GM21528 (cell line): ENCODE results near the gene CENPN.

Source experiments
- ATAC-seq: cut with Tn5 transposase; IDR thresholded peaks from one replicate; pipeline ENCODE4 v1.9.1; 2021; ENCODE audit warnings: mild to moderate bottlenecking, moderate library complexity; ENCODE audit not compliant: unreplicated experiment, low FRiP score

Gene CENPN

DNA sequence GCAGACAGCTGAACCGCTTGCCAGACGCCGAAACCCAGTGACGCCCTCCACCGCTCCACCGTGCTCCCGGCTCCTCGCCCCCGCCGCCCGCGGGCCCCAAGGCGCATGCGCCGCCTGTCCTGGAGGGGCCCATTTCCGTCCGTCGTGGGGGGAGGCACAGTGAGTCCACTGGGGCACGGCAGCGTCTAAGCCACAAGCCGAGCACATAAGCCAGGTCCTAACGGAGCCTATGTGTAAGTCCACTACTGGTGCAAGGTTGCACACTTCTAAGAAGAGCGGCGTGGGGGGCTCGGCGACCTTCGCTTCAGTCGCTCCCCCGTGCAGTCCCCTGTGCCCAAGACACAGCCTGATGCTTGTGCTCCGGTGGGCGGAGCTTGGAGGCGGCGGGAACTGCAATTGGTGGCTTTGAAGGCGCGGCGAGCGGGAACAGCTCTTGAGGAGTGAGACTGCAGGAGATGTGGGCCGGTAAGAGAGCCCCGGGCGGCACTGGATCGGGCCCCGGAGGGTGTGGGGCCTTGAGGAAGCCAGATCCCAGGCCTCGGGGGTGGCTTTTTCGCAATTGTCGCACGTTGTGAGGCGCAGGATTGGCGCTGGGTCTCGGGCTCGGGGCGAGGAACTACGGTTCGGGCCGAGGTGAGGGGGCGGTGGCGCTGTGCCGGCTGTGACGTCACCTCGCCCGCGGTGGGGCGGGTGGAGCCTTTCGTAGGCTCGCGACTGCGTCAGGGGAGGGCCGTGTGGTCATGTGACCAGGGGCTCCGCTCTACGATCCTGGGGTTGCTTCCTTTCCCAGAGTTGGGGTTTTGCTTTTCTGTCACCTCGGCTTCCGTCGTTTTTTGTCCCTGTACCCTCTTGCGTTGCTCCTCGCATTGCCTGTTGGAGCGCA is at the start of gene CENPN, which contains the start of gene CMC2:
TSS of gene CENPN (plus strand) at position 402 of the 883 bp plus-strand sequence. CDS start 4,726 bp downstream, outside the sequence.
TSS of gene CMC2 (minus strand) at position 73 of the 883 bp plus-strand sequence. CDS start 9,491 bp downstream, outside the sequence.
- peak; percentile 89 for ATAC-seq

GRCh38 chr16:80958284-80958683 is 48.7 kb upstream of the CENPN start:
- no peak for ATAC-seq

GRCh38 chr16:80962879-80963278 is 44.1 kb upstream of the CENPN start:
- ATAC-seq: no peak

- ATAC-seq: no peak
These were observed 42.7 kb upstream of the CENPN start for GRCh38 chr16:80964351-80964750.

- no peak for ATAC-seq
These were observed 40.4 kb upstream of the CENPN start for GRCh38 chr16:80966617-80967016.

DNA sequence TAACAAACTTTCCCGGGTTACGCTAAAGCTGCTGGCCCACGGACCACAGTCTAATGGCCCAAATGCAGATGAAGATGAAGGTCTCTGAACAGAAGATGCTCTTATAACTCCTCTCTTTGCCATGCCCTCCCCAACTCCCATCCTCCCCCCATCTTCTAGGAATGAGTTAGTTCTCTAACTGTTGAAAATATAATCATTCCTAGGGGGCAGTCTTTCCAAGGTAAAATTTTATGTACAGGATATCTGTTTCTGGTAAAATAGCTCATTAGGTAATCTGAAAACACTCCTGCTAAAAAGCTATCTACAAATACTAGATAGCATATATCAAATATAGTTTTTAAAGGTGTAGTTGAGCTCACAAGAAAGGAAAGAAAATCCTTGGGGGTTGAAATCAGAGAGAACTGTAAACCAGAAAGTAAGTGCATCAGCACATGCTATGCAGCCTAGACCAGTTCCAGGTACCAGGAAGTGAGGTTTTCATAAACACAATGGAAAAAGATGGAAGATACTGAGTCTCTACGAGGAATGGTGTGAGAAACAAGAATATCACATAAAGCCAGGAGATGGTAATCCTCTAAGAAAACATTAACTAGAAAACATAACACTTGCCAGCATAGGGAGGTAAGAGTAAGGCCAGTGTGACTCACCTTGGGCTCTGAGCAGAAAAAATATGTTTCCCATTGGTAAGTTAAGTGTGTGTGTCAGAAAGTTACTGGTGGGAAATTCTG is 38.5 kb upstream of the CENPN start:
- ATAC-seq: no peak

DNA sequence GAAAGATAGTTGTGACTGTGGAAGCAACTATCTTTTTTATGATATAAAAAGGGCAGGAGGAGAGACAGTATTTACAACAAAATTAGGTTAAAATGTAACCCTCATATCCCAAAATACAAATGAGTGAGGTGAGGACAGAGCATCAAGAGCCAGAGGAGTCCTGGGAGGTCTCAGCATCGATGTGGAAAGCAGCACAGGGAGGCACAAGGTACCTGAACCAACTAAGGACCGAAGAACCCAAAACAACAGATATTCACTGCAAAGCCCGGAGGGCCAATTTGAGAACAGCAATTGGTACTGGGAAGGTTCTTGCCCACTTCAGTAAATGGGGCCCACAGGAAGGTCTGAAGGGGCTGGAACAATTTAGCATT is 37.9 kb upstream of the CENPN start:
- ATAC-seq: no peak

DNA sequence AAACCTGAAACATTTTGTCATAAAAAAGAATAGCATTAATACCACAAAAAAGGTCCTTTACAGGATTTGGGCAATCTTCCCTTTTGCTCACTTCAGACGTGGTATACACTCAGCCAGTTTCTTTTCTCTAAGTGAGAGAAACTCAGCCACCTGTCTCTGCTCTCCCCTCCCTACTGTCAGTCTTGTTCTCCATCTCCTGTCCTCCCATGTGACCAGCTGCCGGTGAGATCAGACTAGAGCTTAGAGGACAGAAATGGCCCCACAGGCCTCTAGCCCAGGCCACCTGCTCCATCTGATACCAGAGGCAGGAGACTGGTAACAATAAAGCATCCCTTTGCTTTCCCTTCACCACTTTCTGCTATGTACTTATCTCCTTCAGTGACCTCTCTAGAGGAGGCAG is 35.2 kb upstream of the CENPN start:
- ATAC-seq: no peak

DNA sequence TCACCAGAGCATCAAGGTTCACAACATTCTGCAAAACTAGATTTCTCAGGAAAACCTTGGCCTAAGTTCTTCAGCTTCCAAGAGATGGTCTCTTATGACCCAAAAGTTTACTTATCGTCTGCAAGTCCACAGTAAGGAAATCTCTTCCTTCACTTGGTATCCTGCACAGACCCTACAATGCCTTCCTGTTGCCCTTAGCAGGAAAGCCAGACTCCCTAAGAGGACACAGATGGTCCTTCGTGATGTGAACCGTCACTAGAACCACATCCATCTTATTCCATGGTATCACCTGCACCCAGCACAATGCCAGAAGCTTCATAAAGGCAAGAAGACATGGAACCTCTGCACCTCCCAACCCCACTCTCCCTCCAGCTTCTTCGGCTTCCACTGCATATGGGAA is 34.4 kb upstream of the CENPN start:
- ATAC-seq: no peak

DNA sequence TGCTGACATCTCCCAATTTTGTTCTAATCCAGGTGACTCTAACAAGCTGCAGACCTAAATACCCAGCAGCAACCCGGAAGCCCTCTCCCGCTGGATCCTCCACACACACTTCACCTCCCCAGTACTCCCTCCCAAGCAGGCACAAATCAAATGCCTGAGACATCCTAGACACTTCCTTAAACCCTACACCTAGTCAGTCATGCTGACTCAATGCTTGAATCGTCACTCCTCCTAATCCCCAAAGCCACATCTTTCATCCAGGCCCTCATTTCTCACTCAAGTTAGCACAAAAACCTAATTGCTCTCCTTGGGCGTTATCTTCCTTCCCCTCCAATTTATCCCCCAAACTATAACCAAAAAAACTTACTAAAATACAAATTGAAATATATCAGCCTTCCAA is 33.0 kb upstream of the CENPN start:
- no peak for ATAC-seq

DNA sequence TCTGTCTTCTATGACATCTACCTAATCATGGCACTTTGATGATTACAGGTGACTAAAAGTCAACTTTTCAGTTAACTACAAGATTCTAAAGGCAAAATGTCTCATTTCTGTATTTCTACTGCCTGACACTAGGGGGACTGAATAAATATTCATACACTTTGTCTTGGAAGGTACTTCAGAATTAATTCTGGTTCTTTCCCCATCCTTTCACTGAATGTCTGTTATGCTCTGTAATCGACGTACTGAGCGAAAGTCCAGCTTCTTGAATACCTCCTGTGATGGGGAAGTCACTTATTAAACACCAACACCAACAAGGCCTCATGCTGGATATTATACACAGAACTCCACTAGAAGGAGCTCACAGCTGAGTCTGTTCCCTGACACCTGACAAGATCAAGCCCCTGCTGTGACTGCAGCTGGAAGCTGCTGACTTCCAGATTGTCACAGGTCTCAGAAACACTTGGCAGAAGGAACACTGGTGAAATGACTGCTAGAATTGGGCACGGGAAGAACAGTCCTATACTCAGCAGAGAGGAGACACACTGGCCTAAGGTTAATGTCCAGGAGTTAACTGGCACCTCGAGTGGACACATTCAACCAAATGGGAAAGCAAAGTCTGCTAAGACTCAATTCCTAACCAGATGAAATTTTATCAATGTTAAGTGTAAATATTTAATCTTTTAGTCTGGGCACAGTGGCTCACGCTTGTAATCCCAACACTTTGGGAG is 32.2 kb upstream of the CENPN start:
- ATAC-seq: no peak

DNA sequence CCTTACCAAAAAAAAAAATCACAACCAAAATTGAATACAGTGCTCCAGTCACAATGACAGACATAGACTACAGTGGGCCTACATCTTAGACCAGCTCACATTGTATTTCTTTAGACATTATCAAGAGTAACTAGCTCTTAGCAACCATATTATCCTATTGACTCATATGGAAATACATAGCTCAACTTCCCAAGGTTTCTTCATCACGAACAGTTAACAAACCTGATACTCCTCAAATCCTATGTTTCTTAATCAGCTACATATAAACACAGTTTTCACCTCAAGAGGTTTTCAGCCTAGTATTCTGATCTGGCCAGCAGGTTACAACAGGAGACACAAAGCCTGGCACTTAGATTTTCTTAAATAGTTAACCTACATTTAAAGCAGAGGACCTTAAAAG is 30.1 kb upstream of the CENPN start:
- ATAC-seq: no peak

DNA sequence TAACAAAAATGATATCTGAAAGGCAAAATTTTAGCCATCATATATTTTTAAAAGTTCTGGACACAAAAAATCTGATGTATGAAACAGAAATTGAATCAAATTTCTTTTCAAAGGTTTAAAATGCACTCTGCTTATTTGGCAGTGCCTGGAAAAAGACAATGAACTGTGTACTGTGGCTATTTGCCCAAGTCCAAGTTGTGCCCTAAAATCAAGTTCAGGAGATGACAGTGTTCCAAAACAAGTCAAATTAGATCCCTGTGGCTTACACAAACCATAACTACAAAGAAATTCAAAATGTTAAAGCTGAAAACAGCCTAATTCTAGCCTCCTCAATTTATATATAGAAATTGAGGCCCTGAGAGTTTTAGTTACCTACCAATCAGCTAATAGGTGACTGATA is 25.9 kb upstream of the CENPN start:
- ATAC-seq: no peak

DNA sequence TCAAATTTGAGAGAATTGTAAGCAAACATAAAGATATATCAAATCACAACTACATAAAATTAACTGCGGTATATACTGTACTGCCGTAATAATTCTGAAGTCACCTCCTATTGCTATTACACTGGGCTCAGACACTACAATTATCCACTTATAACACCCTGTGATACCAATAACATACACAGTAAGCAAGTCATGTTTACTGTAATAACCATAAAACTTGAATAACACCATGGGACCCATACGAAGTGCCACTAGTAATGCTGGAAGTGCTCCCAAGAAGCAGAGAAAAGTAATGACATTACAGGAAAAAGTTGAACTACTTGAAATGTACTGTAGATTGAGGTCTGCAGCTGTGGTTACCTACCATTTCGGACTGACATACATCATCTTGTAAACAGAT is 24.4 kb upstream of the CENPN start:
- ATAC-seq: no peak

DNA sequence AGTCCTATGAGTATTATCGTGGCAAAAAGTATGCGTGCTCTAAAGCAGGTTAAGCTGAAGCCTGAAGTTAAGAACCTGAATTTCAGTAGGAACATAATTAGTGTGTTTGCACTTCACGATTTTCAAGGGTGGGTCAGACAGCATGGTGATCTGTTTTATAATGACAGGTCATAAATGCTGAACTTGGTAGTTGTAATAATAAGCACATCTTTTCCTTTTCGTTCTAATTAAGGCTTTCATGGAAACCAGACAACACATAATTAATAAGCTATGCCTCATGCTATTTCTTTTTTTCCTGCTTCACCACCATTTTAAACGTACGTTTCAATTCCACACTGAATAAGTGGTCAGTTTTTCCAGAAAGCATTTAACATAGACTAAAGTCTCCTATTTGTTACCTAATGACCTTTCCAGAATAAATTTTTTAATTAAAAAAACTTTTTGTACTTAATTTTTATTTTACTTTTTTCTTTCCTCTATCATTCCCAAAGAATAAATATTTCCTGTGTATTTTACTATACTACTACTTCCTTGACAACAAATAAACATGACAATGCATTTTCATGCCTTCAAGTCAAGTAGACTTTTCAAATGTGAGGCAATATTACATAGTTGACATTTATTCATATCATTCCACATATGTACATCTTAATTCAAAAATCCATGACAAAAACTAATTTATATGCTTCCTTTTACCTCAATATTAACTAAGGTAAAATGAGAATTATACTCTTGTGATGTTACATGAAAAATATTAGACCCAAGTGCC is 22.7 kb upstream of the CENPN start:
- no peak for ATAC-seq

GRCh38 chr16:80985611-80986010 is 21.4 kb upstream of the CENPN start:
- ATAC-seq: no peak

DNA sequence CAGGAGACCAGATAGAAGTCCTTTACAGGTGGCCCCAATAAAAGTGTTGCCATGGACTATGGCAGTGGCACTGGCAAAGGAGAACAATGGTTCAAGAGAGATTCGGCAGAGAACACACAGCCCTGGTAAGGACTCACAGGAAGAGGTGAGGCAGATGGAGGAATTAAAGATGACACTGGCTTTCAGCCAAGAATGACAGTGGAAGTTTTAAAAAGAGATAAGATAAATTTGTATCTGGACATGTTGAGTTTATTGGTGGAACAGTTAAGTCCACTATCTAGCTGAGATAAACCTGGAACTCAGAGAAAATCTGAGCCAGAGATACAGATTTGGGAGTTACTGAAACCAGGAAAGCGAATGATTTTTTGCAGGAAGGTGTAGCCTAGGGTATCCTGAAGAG is 20.5 kb upstream of the CENPN start:
- ATAC-seq: no peak

GRCh38 chr16:80988756-80989155 is 18.3 kb upstream of the CENPN start:
- ATAC-seq: no peak

- ATAC-seq: no peak
These were observed 17.2 kb upstream of the CENPN start for GRCh38 chr16:80989801-80990200.

DNA sequence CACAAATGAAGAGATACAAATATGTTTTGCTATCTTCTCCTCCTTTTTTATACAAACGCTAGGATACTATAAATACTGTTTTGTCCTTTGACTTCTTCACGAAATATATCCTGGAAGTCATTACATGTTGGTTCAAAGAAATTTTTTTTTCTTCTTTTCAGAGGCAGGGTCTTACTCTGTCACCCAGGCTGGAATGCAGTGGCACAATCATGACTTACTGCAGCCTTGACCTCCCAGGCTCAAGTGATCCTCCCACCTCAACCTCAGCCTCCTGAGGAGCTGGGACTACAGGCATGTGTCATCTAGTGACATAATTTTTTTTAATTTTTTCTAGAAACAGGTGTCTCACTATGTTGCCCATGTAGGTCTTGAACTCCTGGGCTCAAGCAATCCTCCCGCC is 16.4 kb upstream of the CENPN start:
- ATAC-seq: no peak
